Transverse colon (tissue), 4 donors: ENCODE results near the gene NMD3. TPM values are rescaled to one million over a fixed set of nuclear protein-coding genes. Genes with fewer than 3 reads are reported as not detected.

Source experiments
- DNase-seq: peaks from one replicate; pipeline ENCODE4 v3.0.0-alpha.2; 2019
- H3K27ac ChIP-seq, 4 donors: fragments of 200-600 bp; sonication (generic); 2 replicates each; pipeline ENCODE4 v1.5.1; 2016 to 2018; ENCODE audit warnings: inconsistent platforms in 4 of 4
- H3K27me3 ChIP-seq: fragments of 200-600 bp; sonication (generic); 2 replicates; pipeline ENCODE4 v1.5.1; 2017; ENCODE audit warnings: inconsistent platforms
- H3K36me3 ChIP-seq, 4 donors: fragments of 200-600 bp; sonication (generic); 2 replicates each; pipeline ENCODE4 v1.5.1; 2017 to 2019; ENCODE audit warnings: inconsistent platforms in 4 of 4
- H3K4me1 ChIP-seq, 4 donors: fragments of 200-600 bp; sonication (generic); 2 replicates each; pipeline ENCODE4 v1.5.1; 2017 to 2020; ENCODE audit warnings: inconsistent platforms in 4 of 4
- H3K4me3 ChIP-seq, 4 donors: fragments of 200-600 bp; sonication (generic); 1 replicate in 1 of 4; 2 replicates in 3 of 4; pipeline versions ENCODE4 v1.5.1 to v1.6.1; 2017 to 2019; ENCODE audit warnings: inconsistent platforms in 4 of 4
- H3K9me3 ChIP-seq, 2 donors: fragments of 200-600 bp; sonication (generic); 2 replicates each; pipeline ENCODE4 v1.5.1; 2017 to 2019; ENCODE audit warnings: inconsistent platforms in 2 of 2
- EP300 ChIP-seq: sonication (generic); formaldehyde crosslinking; IDR thresholded peaks from one replicate; pipeline ENCODE4 v1.6.1; 2017; ENCODE audit warnings: antibody characterized with exemption, low read depth
- POLR2A ChIP-seq: fragments of 450-650 bp; IDR thresholded peaks from one replicate; pipeline ENCODE4 v1.6.1; 2016; ENCODE audit warnings: antibody characterized with exemption, mild to moderate bottlenecking, moderate library complexity
- POLR2AphosphoS5 ChIP-seq, 3 donors: sonication (generic); formaldehyde crosslinking; IDR thresholded peaks; one replicate each; pipeline ENCODE4 v1.6.1; 2016; ENCODE audit warnings: antibody characterized with exemption in 3 of 3
- WGBS, 2 donors: methylation state at CpG; one replicate each; pipeline ENCODE4 v1.1.5; 2018; ENCODE audit warnings: low coverage in 1 of 2; 5-methylcytosine and 5-hydroxymethylcytosine counted together
- in situ Hi-C, 4 donors: fragments of 200-750 bp; cut with MboI; loops; one replicate each; pipeline versions ENCODE4 v1.15.0 to v1.15.1; 2017; ENCODE audit warnings: low sequenced_read_pairs in 3 of 4, low pct_ligation_motif_present in 1 of 4, low pct_unique_long_range_greater_than_20kb in 1 of 4
- intact Hi-C: fragments of 100-400 bp; cut with DNase I; formaldehyde crosslinking; loops from one replicate; pipeline ENCODE4 v1.15.1; 2023; ENCODE audit warnings: low total_unique reads
- small RNA-seq, 4 donors: library from RNA; depleted of rRNA; stranded (forward); fragments of <200 nt; gene quantifications; one replicate each; pipeline ENCODE3, GENCODE V24; 2016
- total RNA-seq, 4 donors: library from RNA; depleted of rRNA; stranded (reverse); fragments of >200 nt; gene quantifications; one replicate each; pipeline ENCODE4 v1.1.0, GENCODE V29; 2016
- TF ChIP-seq, protein P1 (sequence below), 5 experiments: fragments of 200-600 bp in 3 of 5; fragments of 450-650 bp in 2 of 5; sonication (generic) in 3 of 5; IDR thresholded peaks; 1 replicate in 2 of 5; 2 replicates in 3 of 5; pipeline ENCODE4 v1.5.1; 2016 to 2017; ENCODE audit warnings: antibody characterized with exemption in 5 of 5, inconsistent platforms in 3 of 5, mild to moderate bottlenecking in 2 of 5, moderate library complexity in 1 of 5

The NMD3 gene
- total RNA-seq, 4 donors from 2014 or later, result 7.5 to 37.3 (median 21.8) TPM

DNA sequence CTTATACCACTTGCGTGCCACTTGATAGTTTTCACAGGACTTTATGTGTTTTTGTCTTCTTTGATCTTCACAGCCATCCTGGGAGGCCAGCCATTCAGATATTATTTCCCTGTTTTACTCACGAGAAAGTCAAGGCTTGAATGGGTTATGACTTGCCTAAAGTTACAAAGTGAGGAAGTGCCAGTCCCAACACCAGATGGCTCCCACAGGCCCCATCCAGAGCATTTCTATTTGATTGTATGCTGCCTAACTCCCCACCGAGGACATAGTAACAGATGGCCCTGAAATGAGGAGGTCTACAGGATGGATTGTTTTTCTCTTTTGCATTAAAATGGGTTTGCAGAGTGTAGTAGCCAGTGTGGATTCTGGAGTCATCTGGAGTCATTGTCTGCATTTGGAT is 75.7 kb downstream of the NMD3 start:
- WGBS, 2 donors, result 82% methylated on average over 3 of the region's 3 CpGs; no CpG with 5 or more reads in 1 of the 2 donors
- TF ChIP-seq EP300 (no peak), POLR2A (no peak), POLR2AphosphoS5 (IDR thresholded peaks at IDR 0.05) (no peak)
- TF ChIP-seq, protein P1, sequence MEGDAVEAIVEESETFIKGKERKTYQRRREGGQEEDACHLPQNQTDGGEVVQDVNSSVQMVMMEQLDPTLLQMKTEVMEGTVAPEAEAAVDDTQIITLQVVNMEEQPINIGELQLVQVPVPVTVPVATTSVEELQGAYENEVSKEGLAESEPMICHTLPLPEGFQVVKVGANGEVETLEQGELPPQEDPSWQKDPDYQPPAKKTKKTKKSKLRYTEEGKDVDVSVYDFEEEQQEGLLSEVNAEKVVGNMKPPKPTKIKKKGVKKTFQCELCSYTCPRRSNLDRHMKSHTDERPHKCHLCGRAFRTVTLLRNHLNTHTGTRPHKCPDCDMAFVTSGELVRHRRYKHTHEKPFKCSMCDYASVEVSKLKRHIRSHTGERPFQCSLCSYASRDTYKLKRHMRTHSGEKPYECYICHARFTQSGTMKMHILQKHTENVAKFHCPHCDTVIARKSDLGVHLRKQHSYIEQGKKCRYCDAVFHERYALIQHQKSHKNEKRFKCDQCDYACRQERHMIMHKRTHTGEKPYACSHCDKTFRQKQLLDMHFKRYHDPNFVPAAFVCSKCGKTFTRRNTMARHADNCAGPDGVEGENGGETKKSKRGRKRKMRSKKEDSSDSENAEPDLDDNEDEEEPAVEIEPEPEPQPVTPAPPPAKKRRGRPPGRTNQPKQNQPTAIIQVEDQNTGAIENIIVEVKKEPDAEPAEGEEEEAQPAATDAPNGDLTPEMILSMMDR (IDR thresholded peaks at IDR 0.05), result no peak
- Histone ChIP-seq H3K36me3 (no peaks in the 10 kb centered on the region), H3K27ac (no peak overlapping the region), H3K9me3 (no peaks in the 10 kb centered on the region), H3K4me1 (no peaks in the 10 kb centered on the region), H3K27me3 (no peaks in the 10 kb centered on the region), H3K4me3 (no peak overlapping the region)
- no peak for DNase-seq
- in situ Hi-C loops, result no loop called here
- intact Hi-C loops, result no loop called here

Small RNA genes lying within 50 kb of the gene (small RNA-seq; reads per million reads assigned to genes)
- 0 reads per million in 4 donors for gene AC108738.1

Other genes starting within 250 kb of the NMD3 start
- 10 to 100 TPM in 1 of 4 donors, 1 to 10 TPM in 3; 1.3 to 15.3 (median 3.8) TPM for gene B3GALNT1, start 116.0 kb upstream of the NMD3 start, total RNA-seq
- gene SPTSSB, start 150.2 kb downstream of the NMD3 start, total RNA-seq, result under 1 TPM in 2 of 4 donors, not detected in 2; 0.41 to 0.48 TPM